Ovary (tissue), 9 donors: ENCODE data around the gene SAMM50. TPM values are rescaled to one million over a fixed set of nuclear protein-coding genes. Genes with fewer than 3 reads are reported as not detected.

Experiments
- DNase-seq, 5 donors: peaks; one replicate each; pipeline ENCODE4 v3.0.0-alpha.2; 2019 to 2020
- H3K27ac ChIP-seq, 2 donors: fragments of 200-600 bp; one replicate each; pipeline versions ENCODE4 v1.5.1 to v1.8.0; 2019 to 2022
- H3K27me3 ChIP-seq: fragments of 200-600 bp; one replicate; pipeline ENCODE4 v1.8.0; 2022
- H3K36me3 ChIP-seq: fragments of 200-600 bp; sonication (generic); one replicate; pipeline ENCODE4 v1.5.1; 2019
- H3K4me1 ChIP-seq: one replicate; pipeline ENCODE4 v1.8.1; 2013; ENCODE audit warnings: mild to moderate bottlenecking, moderate library complexity; ENCODE audit not compliant: insufficient read depth
- H3K4me3 ChIP-seq: fragments of 200-600 bp; sonication (generic); one replicate; pipeline ENCODE4 v1.5.1; 2017
- H3K9me3 ChIP-seq, 2 donors: fragments of 200-600 bp in 1 of 2; sonication (generic) in 1 of 2; one replicate each; pipeline versions ENCODE4 v1.5.1 to v1.8.1; 2013 to 2019; ENCODE audit warnings: mild to moderate bottlenecking in 1 of 2, moderate library complexity in 1 of 2
- EP300 ChIP-seq: sonication (generic); formaldehyde crosslinking; IDR thresholded peaks from one replicate; pipeline ENCODE4 v1.6.1; 2017; ENCODE audit warnings: antibody characterized with exemption
- POLR2A ChIP-seq: fragments of 450-650 bp; IDR thresholded peaks from one replicate; pipeline ENCODE4 v1.6.1; 2017; ENCODE audit warnings: antibody characterized with exemption, mild to moderate bottlenecking, moderate library complexity
- WGBS, 3 donors: extraction: QIAGEN DNeasy Blood & Tissue Kit in 1 of 3; methylation state at CpG; one replicate each; pipeline versions ENCODE4 v1.1.5 to v1.1.7; 2013 to 2017; 5-methylcytosine and 5-hydroxymethylcytosine counted together
- intact Hi-C, 4 donors: fragments of 100-400 bp; cut with DNase I; formaldehyde crosslinking; loops; one replicate each; pipeline versions ENCODE4 v1.11.0 to v1.15.1; 2022 to 2023
- polyA plus RNA-seq, 2 donors: library from polyadenylated mRNA; stranded (reverse); fragments of 200-250 nt in 1 of 2; fragments of 350-450 nt in 1 of 2; fragmentation: Illumina TruSeq in 1 of 2; extraction: RNeasy Lipid Tissue Mini Kit (QIAGEN cat#74804) in 1 of 2; gene quantifications; one replicate each; pipeline ENCODE4 v1.2.3, GENCODE V29; 2013 to 2014
- total RNA-seq, 7 donors: library from RNA; depleted of rRNA in 2 of 7; stranded (reverse); fragments of >200 nt in 2 of 7; fragmentation: NEBNext Ultra II Directional in 3 of 7; extraction: Animal tissue kit (Norgen Biotek cat#: 25700) in 3 of 7; gene quantifications; one replicate each; pipeline versions ENCODE4 v1.1.0 to v1.2.4, GENCODE V29; 2016 to 2023
- TF ChIP-seq, protein P1 (sequence below), 3 donors: fragments of 450-650 bp in 2 of 3; fragments of 200-600 bp in 1 of 3; IDR thresholded peaks; one replicate each; pipeline versions ENCODE4 v1.5.1 to v1.8.0; 2016 to 2022; ENCODE audit warnings: antibody characterized with exemption in 3 of 3, mild to moderate bottlenecking in 1 of 3
- donor health status: DM: no; HTN: no; CAD: no; lungs with moderate emphysema.
- donor health status: DM: no; HTN: no; CAD: no.
- donor health status: Bipolar disorder and iron deficiency.
- donor health status: DM: yes; HTN: yes; CAD: no.
- donor health status: DM: no; HTN: no; CAD: no.
- donor health status: DM: yes; HTN: yes; CAD: no.

The SAMM50 gene
- total and polyA plus RNA-seq, 9 donors = 18.0 to 60.2 (median 42.4) TPM

DNA sequence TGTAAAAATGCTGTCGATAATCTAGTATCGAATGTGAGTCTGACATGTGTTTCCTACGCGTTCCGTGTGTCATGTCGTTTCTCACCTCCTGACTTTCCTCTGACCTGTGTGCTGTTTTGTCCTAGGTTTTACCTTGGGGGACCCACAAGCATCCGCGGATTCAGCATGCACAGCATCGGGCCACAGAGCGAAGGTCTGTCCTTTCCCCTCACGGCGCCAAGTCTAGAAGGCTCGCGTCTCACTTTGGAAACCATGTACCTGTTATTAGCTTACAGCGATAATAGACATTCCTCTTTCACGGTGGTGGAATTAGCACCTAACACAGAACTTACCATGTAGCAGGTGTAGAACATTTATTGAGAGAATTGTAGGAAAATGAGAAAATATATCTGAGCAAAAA is 28.6 kb downstream of the SAMM50 start:
- WGBS, 3 donors = 95 to 97% (median 96%) methylated on average over 16 of the region's 16 CpGs
- DNase-seq = no peak
- Histone ChIP-seq H3K9me3 (no peaks in the 10 kb centered on the region), H3K27me3 (no peaks in the 10 kb centered on the region), H3K4me1 (no peaks in the 10 kb centered on the region), H3K27ac (no peak overlapping the region), H3K4me3 (no peak overlapping the region), H3K36me3 (no peaks in the 10 kb centered on the region)
- intact Hi-C loops = no loop called here
- TF ChIP-seq EP300 = no peak
- TF ChIP-seq POLR2A = no peak
- TF ChIP-seq, protein P1, sequence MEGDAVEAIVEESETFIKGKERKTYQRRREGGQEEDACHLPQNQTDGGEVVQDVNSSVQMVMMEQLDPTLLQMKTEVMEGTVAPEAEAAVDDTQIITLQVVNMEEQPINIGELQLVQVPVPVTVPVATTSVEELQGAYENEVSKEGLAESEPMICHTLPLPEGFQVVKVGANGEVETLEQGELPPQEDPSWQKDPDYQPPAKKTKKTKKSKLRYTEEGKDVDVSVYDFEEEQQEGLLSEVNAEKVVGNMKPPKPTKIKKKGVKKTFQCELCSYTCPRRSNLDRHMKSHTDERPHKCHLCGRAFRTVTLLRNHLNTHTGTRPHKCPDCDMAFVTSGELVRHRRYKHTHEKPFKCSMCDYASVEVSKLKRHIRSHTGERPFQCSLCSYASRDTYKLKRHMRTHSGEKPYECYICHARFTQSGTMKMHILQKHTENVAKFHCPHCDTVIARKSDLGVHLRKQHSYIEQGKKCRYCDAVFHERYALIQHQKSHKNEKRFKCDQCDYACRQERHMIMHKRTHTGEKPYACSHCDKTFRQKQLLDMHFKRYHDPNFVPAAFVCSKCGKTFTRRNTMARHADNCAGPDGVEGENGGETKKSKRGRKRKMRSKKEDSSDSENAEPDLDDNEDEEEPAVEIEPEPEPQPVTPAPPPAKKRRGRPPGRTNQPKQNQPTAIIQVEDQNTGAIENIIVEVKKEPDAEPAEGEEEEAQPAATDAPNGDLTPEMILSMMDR (IDR thresholded peaks at IDR 0.05) = no peak

DNA sequence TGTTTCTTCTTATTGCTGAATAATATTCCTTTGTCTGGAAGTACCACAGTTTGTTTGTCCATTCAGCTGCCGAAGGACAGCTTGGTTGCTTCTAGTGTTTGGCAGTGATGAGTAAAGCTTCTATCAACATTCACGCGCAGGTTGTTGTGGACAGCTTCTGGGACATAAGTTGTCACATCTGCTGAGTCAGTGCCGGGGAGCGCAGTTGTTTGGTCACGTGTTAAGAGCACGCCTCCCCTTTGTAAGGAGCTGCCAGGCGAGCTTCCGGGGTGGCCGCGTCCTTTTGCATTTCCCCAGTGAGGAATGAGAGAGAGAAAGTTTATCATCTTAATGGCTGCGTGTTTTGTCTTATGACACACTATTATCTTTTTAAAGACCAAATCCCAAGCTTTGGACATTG is 30.3 kb downstream of the SAMM50 start:
- intact Hi-C loops = no loop called here
- 31 to 67% (median 42%) methylated on average over 12 of the region's 12 CpGs for WGBS, 3 donors
- no peaks in the 10 kb centered on the region for H3K9me3 ChIP-seq
- no peaks in the 10 kb centered on the region for H3K27me3 ChIP-seq
- no peak overlapping the region for H3K27ac ChIP-seq
- no peaks in the 10 kb centered on the region for H3K4me1 ChIP-seq
- no peaks in the 10 kb centered on the region for H3K36me3 ChIP-seq
- peak; percentile 46 to 70 (median 64) for DNase-seq
- no peak overlapping the region for H3K4me3 ChIP-seq
- TF ChIP-seq, protein P1 (IDR thresholded peaks at IDR 0.05) = no peak
- no peak for TF ChIP-seq POLR2A
- no peak for TF ChIP-seq EP300

GRCh38 chr22:43988116-43988820 is 33.0 kb downstream of the SAMM50 start:
- DNase-seq = no peak
- TF ChIP-seq EP300 (no peak), POLR2A (no peak)
- TF ChIP-seq, protein P1 (IDR thresholded peaks at IDR 0.05) = no peak
- Histone ChIP-seq H3K36me3 (no peaks in the 10 kb centered on the region), H3K27ac (no peak overlapping the region), H3K4me3 (no peak overlapping the region), H3K27me3 (no peaks in the 10 kb centered on the region), H3K9me3 (no peaks in the 10 kb centered on the region), H3K4me1 (no peaks in the 10 kb centered on the region)
- WGBS, 3 donors = 70 to 77% (median 72%) methylated on average over 8 of the region's 8 CpGs
- intact Hi-C loops = no loop called here

DNA sequence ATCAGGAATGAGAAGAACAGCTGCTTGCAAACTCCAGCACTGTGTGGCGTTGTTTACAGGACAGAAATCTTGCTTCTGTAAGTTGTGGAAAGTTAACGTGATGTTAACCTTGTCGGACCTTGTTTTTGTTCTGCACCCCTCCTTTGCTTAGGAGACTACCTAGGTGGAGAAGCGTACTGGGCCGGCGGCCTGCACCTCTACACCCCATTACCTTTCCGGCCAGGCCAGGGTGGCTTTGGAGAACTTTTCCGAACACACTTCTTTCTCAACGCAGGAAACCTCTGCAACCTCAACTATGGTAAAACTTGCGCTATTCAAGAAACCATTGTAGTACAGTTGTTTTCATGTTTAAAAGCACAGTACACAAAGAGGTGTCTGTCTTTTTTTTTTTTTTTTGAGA is 33.7 kb downstream of the SAMM50 start:
- TF ChIP-seq EP300 = no peak
- Histone ChIP-seq H3K36me3 (no peaks in the 10 kb centered on the region), H3K9me3 (no peaks in the 10 kb centered on the region), H3K4me1 (no peaks in the 10 kb centered on the region), H3K27ac (no peak overlapping the region), H3K27me3 (no peaks in the 10 kb centered on the region), H3K4me3 (no peak overlapping the region)
- intact Hi-C loops = no loop called here
- 89 to 95% (median 89%) methylated on average over 10 of the region's 10 CpGs for WGBS, 3 donors
- DNase-seq = no peak

DNA sequence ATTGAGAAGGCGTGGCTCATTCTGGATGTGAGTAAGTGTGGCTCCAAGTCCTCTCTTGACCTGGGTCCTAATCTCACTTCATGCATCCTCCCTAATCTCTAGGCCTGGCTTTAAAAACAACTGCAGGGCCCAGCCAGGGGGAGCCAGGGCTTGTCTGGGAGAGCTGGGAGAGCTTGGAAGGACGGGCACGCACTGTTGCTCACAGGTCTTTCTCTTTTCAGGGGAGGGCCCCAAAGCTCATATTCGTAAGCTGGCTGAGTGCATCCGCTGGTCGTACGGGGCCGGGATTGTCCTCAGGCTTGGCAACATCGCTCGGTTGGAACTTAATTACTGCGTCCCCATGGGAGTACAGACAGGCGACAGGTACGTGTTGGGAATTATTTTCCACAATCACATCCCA is 34.8 kb downstream of the SAMM50 start:
- WGBS, 3 donors = 81 to 86% (median 86%) methylated on average over 13 of the region's 13 CpGs
- Histone ChIP-seq H3K27ac (no peak overlapping the region), H3K36me3 (no peaks in the 10 kb centered on the region), H3K4me3 (no peak overlapping the region), H3K4me1 (no peaks in the 10 kb centered on the region), H3K9me3 (no peaks in the 10 kb centered on the region), H3K27me3 (no peaks in the 10 kb centered on the region)
- DNase-seq = no peak
- no peak for TF ChIP-seq EP300
- TF ChIP-seq, protein P1 (IDR thresholded peaks at IDR 0.05) = no peak
- no peak for TF ChIP-seq POLR2A
- intact Hi-C loops = loop anchor here in 3 of 4 donors (5.0 kb wide), 1 partner anchor 637 kb away; no protein-coding TSS in a partner anchor
